K562 (cell line): ENCODE results near the gene SLC22A1. TPM values are rescaled to one million over a fixed set of nuclear protein-coding genes. Genes with fewer than 3 reads are reported as not detected.

ENCODE experiments used
- ADNP ChIP-seq: fragments of 200-800 bp; sonication (Bioruptor generic); IDR thresholded peaks from 2 replicates; pipeline ENCODE4 v1.6.1; 2016; ENCODE audit warnings: missing genetic modification characterization, missing compliant biosample characterization
- DMBX1 ChIP-seq: fragments of 250-450 bp; sonication (Bioruptor Pico); IDR thresholded peaks from 2 replicates; pipeline ENCODE4 v1.8.0; 2022; ENCODE audit warnings: inconsistent platforms, mild to moderate bottlenecking, moderate library complexity, borderline replicate concordance
- GATAD2A ChIP-seq: fragments of 450-650 bp; IDR thresholded peaks from 2 replicates; pipeline ENCODE4 v1.6.1; 2017
- KDM5B ChIP-seq: fragments of 200-600 bp; sonication (generic); IDR thresholded peaks from 2 replicates; pipeline ENCODE4 v1.6.1; 2012; ENCODE audit warnings: low read depth, mild to moderate bottlenecking, moderate library complexity, low read length, control low read depth, inconsistent platforms; ENCODE audit not compliant: insufficient replicate concordance
- POLR3G ChIP-seq: IDR thresholded peaks from 2 replicates; pipeline ENCODE4 v1.6.1; 2011; ENCODE audit not compliant: insufficient read length, insufficient replicate concordance; ENCODE audit errors: extremely low read depth
- PRMT5 ChIP-seq: sonication (generic); formaldehyde crosslinking; IDR thresholded peaks from 2 replicates; pipeline ENCODE4 v1.5.0; 2020; ENCODE audit warnings: missing genetic modification reagents
- PURB ChIP-seq: sonication (generic); formaldehyde crosslinking; IDR thresholded peaks from 2 replicates; pipeline ENCODE4 v1.9.0; 2021; ENCODE audit warnings: low read depth, mild to moderate bottlenecking, missing genetic modification reagents
- SIN3B ChIP-seq: fragments of 450-650 bp; IDR thresholded peaks from 2 replicates; pipeline ENCODE4 v1.6.1; 2017; ENCODE audit warnings: low read depth, mild to moderate bottlenecking, moderate library complexity
- SNIP1 ChIP-seq: fragments of 450-650 bp; IDR thresholded peaks from 2 replicates; pipeline ENCODE4 v1.7.1; 2017; ENCODE audit warnings: low read depth, mild to moderate bottlenecking
- TFAM ChIP-seq: fragments of 250-450 bp; sonication (Bioruptor Pico); conservative IDR thresholded peaks from 2 replicates; pipeline ENCODE4 v1.5.0; 2021; ENCODE audit warnings: mild to moderate bottlenecking, moderate library complexity
- TFAP4 ChIP-seq: sonication (generic); formaldehyde crosslinking; IDR thresholded peaks from 2 replicates; pipeline ENCODE4 v1.8.0; 2022; ENCODE audit warnings: missing genetic modification reagents, mild to moderate bottlenecking, moderate library complexity, borderline replicate concordance
- ZNF146 ChIP-seq: IDR thresholded peaks from one replicate; pipeline ENCODE4 v1.6.1; 2018; ENCODE audit warnings: missing compliant biosample characterization; ENCODE audit not compliant: unreplicated experiment
- ZNF197 ChIP-seq: fragments of 200-800 bp; sonication (Bioruptor generic); IDR thresholded peaks from 2 replicates; pipeline ENCODE4 v1.6.1; 2016; ENCODE audit warnings: low read depth, missing genetic modification characterization, missing compliant biosample characterization
- ZNF347 ChIP-seq: fragments of 450-650 bp; formaldehyde crosslinking; IDR thresholded peaks from 2 replicates; pipeline ENCODE4 v1.4.0; 2020; ENCODE audit warnings: low read depth, mild to moderate bottlenecking, moderate library complexity
- ZNF589 ChIP-seq: fragments of 200-800 bp; sonication (Bioruptor generic); IDR thresholded peaks from 2 replicates; pipeline ENCODE4 v1.6.1; 2016; ENCODE audit warnings: low read depth, missing genetic modification characterization, missing compliant biosample characterization
- polyA plus RNA-seq, 8 experiments: library from polyadenylated mRNA; depleted of rRNA in 4 of 8; stranded (reverse) in 5 of 8; unstranded in 3 of 8; fragments of >200 nt; fragmentation: Nextera tagmentation in 2 of 8; fragmentation: Illumina TruSeq in 1 of 8; extraction: Ambion mirVana in 2 of 8; extraction: Trizol in 1 of 8; gene quantifications; 2 replicates each; pipeline versions ENCODE4 v1.2.1 to v1.2.3, GENCODE V29; 2011 to 2014; ENCODE audit warnings: inconsistent platforms in 1 of 8, missing spikeins in 1 of 8
- total RNA-seq, 7 experiments: library from RNA; depleted of rRNA in 6 of 7; stranded (reverse); fragments of >200 nt in 6 of 7; fragmentation: Illumina TruSeq in 2 of 7; extraction: Trizol in 2 of 7; gene quantifications; 2 replicates each; pipeline versions ENCODE4 v1.2.1 to v1.2.3, GENCODE V29; 2011 to 2021; ENCODE audit warnings: low replicate concordance in 1 of 7
- TF ChIP-seq, protein P1 (sequence below), 3 experiments: IDR thresholded peaks in 2 of 3; conservative IDR thresholded peaks in 1 of 3; 2 replicates each; pipeline ENCODE4 v1.5.1; 2011 to 2012; ENCODE audit warnings: low read length in 3 of 3, mild to moderate bottlenecking in 3 of 3, control low read depth in 2 of 3, improper control_type of control experiment in 1 of 3, inconsistent platforms in 1 of 3, low read depth in 1 of 3, mixed read lengths in 1 of 3, moderate library complexity in 1 of 3; ENCODE audit not compliant: insufficient read depth in 2 of 3

SLC22A1 gene
- total and polyA plus RNA-seq, 9 of the 15 experiments (the other 6 are each of a cell fraction or from before 2014, with no cell fraction given): 0.11 to 0.60 (median 0.26) TPM; not detected in 4

DNA sequence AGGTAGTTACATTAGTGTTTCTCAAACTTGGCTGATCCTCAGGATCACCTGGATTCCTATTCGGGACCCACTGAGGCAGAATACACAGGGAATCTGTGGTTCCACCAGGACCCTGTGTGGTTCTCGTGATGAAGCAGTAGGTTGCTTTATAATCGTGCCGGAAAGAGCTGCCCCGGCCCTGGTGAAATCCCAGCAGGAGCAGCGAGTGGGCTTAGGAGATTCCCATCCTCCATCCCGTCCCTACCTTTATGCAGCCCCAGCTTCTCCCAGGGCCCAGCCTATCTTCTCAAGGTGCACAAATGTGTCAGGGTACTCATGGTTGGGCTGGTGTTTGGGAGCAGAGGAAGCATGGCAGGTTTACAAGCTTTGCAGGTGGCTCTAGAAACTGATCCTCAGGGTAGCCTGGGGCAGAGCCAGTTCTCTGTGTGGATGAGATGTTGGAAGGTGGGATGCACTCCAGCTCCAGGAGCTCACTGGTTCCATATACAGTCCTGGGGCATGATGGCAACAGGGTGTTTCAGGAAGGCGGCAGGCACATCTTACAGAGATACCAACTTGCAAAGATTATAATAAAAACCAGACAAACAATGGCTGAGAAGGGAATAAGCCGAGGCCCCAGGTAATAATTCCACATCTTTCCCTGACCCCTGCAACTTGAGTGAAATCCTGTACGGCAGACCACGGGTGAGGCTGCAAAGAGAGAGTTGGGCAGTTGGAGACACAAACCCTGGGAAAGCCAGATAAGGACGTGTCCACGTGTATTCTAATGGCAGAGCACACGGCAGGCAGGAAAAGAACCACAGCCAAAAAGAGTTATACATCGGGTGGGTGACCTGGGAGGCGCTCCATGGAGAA lies 5.9 kb downstream of the SLC22A1 start (continued):
- no peak for TF ChIP-seq TFAP4 (CRISPR knock-in tag)
- TF ChIP-seq ZNF197: 0 out of 2 replicates have a peak, but pooled peaks have one; percentile 44
- no peak for TF ChIP-seq SIN3B
- 0 out of 2 replicates have a peak, but pooled peaks have one; percentile 52 for TF ChIP-seq ZNF589 (CRISPR knock-in tag)
- no peak for TF ChIP-seq ADNP (tag)
- no peak for TF ChIP-seq PURB (CRISPR knock-in tag)
- TF ChIP-seq, protein P1, sequence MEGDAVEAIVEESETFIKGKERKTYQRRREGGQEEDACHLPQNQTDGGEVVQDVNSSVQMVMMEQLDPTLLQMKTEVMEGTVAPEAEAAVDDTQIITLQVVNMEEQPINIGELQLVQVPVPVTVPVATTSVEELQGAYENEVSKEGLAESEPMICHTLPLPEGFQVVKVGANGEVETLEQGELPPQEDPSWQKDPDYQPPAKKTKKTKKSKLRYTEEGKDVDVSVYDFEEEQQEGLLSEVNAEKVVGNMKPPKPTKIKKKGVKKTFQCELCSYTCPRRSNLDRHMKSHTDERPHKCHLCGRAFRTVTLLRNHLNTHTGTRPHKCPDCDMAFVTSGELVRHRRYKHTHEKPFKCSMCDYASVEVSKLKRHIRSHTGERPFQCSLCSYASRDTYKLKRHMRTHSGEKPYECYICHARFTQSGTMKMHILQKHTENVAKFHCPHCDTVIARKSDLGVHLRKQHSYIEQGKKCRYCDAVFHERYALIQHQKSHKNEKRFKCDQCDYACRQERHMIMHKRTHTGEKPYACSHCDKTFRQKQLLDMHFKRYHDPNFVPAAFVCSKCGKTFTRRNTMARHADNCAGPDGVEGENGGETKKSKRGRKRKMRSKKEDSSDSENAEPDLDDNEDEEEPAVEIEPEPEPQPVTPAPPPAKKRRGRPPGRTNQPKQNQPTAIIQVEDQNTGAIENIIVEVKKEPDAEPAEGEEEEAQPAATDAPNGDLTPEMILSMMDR (IDR thresholded peaks at IDR 0.05 in 2 of 3, conservative IDR thresholded peaks at IDR 0.05 in 1 of 3; ENCODE audit: insufficient read depth in 2 of 3, low read depth in 1 of 3, low read length in 3 of 3): no peak
- no peak for TF ChIP-seq ZNF146 (CRISPR knock-in tag)
- TF ChIP-seq GATAD2A: no peak
- TF ChIP-seq ZNF347: no peak
- TF ChIP-seq KDM5B: no peak
- TF ChIP-seq DMBX1 (CRISPR knock-in tag): no peak
- TF ChIP-seq SNIP1: no peak
- no peak for TF ChIP-seq PRMT5 (CRISPR knock-in tag)
- no peak for TF ChIP-seq TFAM
- no peak for TF ChIP-seq POLR3G
